EH (cell line): Measurements from ENCODE around the gene PKD2.
A peak's percentile ranks its signal among the peaks of the same experiment; 100 is the strongest.

ENCODE experiments used
- DNase-seq: peaks from one replicate; pipeline ENCODE4 v3.0.0-alpha.2; 2015; ENCODE audit warnings: low read depth

PKD2 gene

GRCh38 chr4:88007304-88008121 lies at the start of gene PKD2:
Gene PKD2 (plus strand): TSS chr4:88007635. CDS start chr4:88007734, 99 bp downstream.
- DNase-seq: peak; percentile 85

- DNase-seq: peak; percentile 63
Measured at GRCh38 chr4:87961993-87962392, 45.4 kb upstream of the PKD2 start.

- DNase-seq: no peak
Measured at GRCh38 chr4:87962398-87963146, 44.9 kb upstream of the PKD2 start.

GRCh38 chr4:87965501-87965975 lies 41.9 kb upstream of the PKD2 start:
- no peak for DNase-seq

- no peak for DNase-seq
Measured at GRCh38 chr4:87966095-87966496, 41.3 kb upstream of the PKD2 start.

- DNase-seq: no peak
Measured at GRCh38 chr4:87967193-87967592, 40.2 kb upstream of the PKD2 start.

GRCh38 chr4:87970121-87970520 lies 37.3 kb upstream of the PKD2 start:
- DNase-seq: no peak

GRCh38 chr4:87971866-87972265 lies 35.6 kb upstream of the PKD2 start:
- no peak for DNase-seq

- DNase-seq: peak; percentile 96
Measured at GRCh38 chr4:87973283-87974169, 33.9 kb upstream of the PKD2 start.

GRCh38 chr4:87974856-87975462 lies 32.5 kb upstream of the PKD2 start:
- no peak for DNase-seq

- peak; percentile 39 for DNase-seq
Measured at GRCh38 chr4:87975466-87975865, 32.0 kb upstream of the PKD2 start, which contains the start of gene SPP1. Gene SPP1 (plus strand): TSS chr4:87975714. CDS start chr4:87976896, 1,182 bp downstream.

- no peak for DNase-seq
Measured at GRCh38 chr4:87977521-87978278, 29.7 kb upstream of the PKD2 start.

GRCh38 chr4:87978681-87979080 lies 28.8 kb upstream of the PKD2 start:
- DNase-seq: peak; percentile 33

- DNase-seq: no peak
Measured at GRCh38 chr4:87979810-87980209, 27.6 kb upstream of the PKD2 start.

GRCh38 chr4:87981486-87981885 lies 25.9 kb upstream of the PKD2 start:
- DNase-seq: no peak

GRCh38 chr4:87982036-87982435 lies 25.4 kb upstream of the PKD2 start:
- no peak for DNase-seq

GRCh38 chr4:87982446-87983010 lies 24.9 kb upstream of the PKD2 start:
- DNase-seq: peak; percentile 65

GRCh38 chr4:87983996-87984395 lies 23.4 kb upstream of the PKD2 start:
- no peak for DNase-seq

GRCh38 chr4:87985097-87985886 lies 22.1 kb upstream of the PKD2 start:
- peak; percentile 76 for DNase-seq

GRCh38 chr4:87985887-87986200 lies 21.6 kb upstream of the PKD2 start:
- no peak for DNase-seq
